Measurements from ENCODE around the gene CISD3.

CISD3 gene, protein sequence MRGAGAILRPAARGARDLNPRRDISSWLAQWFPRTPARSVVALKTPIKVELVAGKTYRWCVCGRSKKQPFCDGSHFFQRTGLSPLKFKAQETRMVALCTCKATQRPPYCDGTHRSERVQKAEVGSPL

DNA sequence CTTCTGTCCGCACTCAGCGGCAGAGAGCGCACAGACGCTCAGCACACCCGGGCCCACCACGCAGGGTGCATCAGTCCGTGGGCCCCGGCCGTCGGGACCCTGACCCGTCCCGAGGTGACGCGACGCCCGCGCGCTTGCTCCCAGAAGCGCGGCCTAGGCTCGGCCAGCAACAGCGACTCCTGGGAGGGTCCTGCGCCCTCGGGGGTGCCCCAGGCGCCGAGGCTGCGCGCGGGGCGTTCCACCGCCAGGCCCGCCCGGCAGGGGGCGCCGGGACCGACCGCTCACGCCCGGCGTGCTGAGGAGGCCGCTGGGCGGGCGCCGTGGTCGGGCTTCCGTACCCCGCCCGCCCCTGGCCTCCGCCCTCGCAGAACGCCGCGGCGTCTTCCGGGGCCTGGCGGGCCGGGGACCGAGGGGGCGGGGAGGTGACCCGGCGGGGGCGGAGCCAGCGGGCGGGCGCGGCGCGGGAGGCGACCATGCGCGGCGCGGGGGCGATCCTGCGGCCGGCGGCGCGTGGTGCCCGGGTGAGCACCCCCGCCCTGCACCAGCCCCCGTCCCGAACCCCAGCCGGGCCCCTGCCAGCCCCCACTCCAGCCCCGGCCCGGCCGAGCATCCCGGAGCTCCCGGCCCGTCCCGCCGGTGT lies at the start of gene CISD3:
TSS of gene CISD3 (plus strand) at position 456 of the 640 bp plus-strand sequence. CDS start at position 474, 18 bp downstream.
- DNase-seq: peak; percentile 82

DNA sequence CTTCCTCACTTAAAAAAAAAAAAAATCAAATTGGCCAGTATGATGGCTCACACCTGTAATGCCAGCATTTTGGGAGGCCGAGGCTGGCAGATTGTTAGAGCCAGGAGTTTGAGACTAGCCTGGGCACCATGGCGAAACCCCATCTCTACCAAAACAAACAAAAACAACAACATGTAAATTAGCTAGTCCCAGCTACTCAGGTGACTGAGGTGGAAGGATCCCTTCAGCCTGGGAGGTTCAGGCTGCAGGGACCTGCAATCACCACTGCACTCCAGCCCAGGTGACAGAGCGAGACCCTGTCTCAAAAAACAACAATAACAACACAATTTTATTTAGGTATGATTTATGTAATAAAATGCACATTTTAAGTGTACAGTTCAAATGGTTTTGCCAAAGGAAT lies 49.0 kb upstream of the CISD3 start:
- DNase-seq: no peak

DNA sequence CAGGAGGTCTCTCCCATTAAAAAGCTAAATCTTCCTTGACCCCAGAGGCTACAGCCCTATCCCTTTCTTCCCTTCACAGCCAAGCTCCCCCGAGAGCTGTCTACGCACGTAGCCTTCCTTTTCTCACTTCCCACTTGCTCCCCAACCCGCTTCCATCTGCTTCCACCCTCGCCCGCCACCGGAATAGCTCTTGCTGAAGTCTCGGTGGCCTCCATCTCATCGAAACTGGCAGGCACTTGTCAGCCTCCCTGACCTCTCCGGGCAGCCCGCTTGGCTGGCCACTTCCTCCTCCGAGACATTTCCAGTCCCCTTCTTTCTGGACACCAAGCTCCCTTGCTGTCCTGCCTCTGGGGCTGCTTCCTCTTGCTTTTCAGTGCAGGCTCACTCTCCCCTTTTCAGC lies 44.6 kb upstream of the CISD3 start:
- no peak for DNase-seq

DNA sequence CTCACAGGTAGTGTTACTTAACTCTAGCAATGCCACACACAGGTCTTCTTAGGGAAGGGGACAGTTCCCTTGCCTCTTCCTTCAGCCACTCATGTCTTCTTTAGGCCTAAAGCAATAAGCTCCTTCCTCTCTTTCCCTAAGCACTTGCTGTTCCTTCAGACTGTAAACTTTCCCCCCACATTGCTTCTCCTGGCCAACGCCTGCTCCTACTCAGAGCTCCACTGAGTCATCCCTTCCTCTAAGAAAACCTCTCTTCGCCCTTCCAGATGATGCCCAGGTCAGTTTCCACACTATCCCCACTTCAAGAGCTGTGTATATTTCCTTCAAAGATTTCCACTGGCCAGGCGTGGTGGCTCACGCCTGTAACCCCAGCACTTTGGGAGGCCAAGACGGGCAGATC lies 42.9 kb upstream of the CISD3 start:
- no peak for DNase-seq

DNA sequence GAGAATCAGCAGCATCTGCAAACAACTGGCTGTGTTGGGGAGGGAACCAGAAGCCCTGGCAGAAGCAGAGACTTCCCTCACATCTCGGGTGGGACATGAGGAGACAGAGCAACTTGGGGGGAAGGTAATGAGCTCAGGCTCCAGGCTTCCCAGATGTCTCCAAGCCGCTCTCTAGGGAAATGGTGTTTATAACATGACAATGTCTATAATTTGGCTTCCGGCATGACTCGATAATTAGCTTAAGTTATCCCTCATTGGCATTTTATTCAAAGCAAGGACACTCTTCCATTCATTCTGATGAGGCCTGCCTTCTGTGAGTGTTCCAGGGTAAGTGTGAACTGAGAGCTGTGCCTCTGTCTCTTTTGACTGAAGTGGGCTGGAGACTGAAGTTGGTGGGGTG lies 39.8 kb upstream of the CISD3 start:
- no peak for DNase-seq

DNA sequence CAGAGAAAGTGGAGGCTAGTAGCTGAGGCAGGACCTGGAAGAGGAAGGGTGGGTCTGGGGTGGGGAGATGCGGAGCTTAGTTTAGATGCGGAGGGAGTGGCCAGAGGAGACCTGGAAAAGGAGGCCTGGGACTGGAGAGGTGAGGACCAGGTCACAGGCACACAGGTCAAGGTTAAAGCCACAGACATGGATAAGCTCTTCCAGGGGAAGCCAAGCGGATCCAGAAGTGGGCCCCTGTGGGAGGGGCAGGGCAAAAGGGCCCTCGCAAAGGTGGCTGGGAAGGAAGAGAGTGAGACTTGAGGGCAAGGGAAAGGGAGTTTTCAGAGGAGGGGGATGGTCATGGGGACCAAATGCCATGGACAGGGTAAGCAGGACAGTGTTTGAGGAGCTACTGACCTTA lies 39.0 kb upstream of the CISD3 start:
- no peak for DNase-seq

DNA sequence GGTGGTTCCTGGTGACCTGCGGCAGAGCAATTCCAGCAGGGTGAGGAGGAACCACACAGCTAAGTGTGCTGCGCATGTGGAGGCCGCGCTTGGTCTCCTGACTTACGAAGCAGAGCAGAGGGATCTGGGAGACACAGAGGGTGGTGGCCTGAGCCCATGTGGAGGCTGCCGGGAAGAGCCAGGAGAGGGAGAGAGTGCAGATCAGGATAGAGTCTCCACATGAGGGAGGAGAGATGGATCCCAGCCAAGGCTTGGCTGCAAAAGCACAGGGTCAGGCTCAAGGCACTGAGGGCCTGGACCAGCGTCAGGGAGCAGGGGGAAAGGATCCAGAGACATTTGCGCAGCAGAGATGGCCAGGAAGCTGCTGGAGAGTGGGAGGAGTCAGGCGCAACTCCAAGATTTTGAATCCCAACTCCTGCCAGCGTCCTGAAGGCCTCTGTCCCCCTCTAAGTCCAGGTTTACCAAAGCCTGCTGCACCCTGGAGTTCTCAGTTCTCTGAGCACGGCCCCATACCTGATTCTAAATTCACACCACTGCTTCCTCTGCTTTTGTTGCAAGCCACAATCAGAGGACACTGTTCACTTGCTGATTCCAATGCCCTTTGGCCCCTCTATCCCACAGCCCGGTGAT lies 36.3 kb upstream of the CISD3 start:
- DNase-seq: peak; percentile 46

DNA sequence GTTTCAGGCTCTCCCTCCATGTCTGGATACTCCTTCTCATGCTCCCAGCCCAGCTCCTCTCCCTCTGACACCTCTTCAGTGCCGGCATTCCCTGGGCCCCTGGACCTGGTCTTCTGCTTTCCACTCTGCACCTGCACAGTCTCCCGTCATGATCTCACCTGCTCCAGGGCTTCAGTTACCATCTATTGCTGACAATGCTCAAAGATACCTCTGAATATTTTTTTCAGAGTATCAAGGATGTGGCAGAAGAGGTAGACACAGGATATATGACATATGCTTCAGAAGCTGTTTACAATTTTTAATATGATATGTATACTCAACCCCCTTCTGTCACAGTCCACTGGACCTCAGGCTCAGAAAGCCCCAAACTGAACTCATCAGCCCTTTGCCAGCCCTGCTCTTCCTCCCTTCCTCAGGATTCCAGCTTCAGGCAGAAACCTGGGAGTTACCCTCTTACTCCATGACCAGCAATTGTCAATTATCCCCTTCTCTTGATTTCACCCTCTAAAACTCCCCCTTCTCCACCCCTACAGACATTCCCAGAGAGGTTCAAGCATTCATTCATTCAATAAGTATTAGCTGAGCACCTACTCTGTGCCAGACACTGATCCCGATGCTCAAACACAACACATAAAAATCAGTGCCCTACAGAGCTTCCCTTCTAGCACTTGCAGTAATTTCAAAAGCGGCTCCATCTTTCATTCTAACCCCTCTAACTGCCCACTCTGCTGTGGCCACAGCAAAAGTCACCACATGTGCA lies 32.9 kb upstream of the CISD3 start:
- no peak for DNase-seq

DNA sequence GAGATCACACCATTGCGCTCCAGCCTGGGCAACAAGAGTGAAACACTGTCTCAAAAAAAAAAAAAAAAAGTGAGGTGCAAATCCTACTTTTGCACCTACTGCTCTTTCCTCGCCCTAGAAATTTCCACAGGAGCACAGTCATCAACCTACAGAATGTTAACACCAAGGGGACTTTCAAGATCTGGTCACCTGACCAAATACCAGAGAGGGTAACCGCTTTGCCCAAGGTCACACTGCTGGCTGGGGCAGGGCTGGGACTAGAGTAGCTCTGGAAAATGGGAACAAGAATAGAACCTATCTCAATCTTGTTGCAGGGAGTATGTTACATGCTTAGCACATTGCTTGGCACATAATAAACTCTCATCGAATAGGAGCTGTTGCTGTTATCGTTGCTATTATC lies 31.4 kb upstream of the CISD3 start:
- DNase-seq: no peak

DNA sequence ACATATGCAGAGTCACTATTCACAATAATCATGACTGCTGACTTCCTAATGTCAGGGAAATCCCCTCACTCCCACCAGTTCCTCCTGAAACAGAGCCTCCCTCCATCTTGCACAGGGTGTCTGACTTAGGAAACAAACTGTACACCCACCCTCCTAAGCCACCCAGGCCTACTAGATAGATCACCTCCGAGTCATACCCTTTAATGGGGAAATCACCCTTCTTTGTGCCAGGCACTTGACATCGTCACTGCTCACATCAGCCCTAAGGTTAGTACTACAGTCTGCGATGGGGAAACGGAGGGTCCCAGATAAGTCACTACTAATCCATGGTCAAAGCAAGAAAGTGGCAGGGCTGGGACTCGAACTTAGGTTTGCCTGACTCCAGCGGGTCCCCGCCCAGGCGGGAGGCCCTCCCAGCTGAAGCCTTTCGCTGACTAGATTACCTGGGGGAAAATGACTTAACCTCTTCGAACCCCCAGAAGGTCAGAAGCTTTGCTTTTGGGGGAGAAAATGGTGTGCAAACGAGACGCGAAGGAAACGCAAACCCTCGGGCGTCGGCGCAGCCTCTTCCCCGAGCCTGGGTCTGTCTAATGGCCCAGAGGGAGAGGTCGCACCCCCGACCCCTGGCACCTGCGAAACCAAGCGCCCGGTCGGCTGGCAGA lies 28.5 kb upstream of the CISD3 start:
- peak; percentile 4 for DNase-seq

DNA sequence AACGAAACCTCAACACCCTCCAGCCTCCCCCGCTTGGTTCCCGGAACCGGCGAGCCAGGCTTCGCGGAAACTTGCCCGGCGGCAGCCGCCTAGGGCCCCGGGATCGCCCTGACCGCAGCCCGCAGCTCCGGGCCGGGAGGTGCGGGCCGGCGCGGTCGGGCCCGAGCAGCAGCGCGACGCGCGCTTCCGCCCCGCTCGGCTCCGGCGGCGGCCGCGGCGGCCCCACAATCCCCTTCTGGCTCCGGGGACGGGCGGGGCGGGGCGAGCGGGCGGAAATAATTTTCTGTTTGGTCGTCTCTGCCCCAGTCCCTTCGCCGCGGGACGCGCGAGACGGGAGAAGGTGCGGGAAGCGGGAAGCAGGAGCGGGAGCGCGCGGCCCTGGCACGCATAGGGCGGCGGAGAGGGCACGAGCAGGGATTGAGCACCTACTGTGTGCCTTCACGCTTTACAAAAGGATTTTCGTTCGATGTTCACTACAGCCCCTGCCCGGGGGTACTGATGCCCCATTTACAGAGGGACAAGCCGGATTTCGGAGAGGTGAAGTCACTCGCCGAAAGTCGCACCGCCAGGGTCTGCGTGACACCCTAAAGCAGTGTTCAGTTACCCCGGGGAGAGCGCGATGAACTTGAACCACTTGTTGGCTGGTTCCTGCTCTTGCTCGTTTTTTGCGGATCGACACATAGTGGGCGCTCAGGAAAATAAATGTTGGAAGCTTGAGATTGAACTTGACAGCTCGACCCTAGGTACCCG lies 27.8 kb upstream of the CISD3 start:
- peak; percentile 84 for DNase-seq

DNA sequence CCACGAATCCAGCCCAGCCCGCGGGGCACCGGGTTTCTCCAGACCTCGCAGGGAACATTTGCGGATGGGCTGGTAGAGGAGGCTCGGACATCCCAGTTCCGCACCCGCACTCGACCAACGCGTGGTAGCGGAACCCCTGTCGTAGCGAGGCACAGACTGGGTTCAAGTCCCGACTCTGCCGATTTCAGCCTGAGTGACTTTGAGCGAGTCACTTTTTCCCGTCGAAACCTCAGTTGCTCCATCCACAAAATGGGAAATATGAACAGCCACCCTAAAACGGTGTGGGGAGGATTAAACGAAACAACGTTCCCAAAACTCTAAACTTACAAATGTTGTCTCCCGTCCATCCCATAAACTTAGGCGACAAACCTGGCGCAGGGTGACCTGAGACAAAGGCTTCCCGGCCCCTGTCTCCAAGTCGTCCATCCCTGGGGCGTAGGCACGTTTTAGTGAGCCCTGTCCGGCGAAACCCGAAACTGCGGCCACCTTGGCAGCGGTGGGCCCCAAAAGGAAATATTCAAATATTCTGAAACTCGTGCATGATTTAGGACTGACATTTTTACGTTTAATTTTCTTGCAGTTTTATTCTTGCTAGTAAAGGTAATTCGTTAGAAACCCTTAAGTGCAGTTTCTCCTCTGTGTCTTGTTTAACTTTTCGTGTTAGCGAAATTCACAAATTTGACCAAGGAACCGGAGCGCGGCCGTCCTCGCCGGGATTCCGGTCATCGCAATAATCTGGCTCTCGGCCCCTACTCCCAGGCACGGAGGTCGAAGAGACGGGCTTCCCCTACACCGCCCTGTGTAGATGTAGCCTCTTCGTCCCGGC lies 27.0 kb upstream of the CISD3 start:
- peak; percentile 44 for DNase-seq

DNA sequence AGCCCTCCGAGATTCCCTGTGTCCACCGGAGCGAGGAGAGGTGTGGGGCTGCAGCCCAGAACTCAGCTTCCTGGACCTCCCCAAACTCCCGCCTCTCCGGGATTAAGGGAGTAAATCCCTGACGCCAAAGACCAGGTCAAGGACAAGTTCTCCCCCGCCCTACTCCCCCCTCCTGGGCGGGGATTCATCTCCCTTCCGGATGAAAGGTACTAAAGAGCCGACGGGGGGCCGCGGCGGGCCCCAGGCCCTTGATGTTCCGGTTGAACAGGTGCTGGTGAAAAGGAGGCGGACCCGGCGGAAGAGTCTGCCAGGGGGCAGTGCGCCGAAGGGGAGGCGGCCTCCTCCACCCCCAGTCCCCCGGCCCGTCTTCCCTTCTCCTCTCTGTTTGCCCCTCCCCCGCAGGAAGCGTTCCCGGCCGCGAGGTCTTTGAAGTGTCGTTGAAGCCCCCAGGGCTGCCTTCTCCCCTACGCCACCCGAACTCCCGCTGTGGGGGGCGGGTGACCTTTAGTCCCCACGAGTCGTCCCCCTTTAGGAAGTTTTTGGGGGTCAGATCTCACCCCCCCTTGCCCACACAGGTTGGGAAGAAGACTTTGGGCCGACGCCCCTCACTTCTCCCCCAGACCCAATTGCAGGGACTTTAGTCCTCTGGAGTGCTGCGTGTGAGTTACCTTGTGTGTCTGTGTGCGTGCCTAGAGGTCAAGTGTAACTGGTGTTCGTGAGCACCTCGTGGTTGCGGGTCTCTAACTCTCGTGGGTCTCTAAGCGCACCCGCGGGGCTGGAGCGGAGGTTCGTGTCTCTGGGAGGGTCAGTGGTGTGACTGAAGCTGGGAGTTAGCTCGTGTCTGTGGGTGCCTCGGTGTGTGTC lies 26.2 kb upstream of the CISD3 start:
- peak; percentile 15 for DNase-seq

DNA sequence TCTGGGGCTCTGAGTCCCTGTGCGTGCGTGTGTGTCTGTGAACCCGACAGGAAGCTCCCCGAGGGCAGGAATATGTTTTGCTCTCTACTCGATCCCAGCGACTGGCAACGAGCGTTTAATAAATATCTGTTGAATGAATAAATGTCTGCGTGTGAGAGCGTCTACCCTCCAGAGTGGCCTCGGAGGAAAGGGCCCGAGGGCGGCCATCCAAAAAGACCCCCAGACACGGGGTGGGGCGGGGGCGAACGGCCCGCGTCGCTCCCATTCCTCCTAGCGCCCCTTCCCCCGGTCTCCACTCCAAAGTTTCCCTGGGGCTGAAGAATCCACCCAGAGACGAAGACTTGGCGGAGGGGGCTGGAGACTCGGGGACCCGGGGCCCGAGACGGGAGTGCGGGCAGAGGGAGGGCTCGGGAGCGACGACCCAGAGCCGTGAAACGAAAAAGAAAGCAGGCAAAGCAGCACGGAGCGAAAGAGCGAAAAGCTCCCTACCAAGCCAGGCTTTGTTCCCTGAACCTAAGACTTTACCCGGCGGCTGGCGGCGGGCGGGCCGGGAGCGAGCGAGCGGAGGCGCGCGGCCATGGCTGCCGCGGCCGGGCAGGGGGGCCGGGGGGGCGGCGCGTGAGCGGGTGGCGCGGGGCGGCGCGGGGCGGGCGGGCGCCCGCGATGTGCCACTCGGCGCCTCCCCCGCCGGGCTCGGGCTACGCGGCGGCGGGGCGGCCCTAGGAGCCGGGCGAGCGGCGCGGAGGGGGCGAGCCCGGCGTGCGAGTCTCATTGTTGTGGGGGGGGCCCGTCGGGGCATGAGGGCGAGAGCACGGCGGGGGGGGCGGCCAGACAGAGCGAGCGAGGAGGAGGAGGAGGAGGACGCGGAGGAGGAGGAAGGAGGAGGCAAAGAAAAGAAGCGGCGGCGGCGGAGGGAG lies 25.3 kb upstream of the CISD3 start, which contains the start of gene MLLT6:
TSS of gene MLLT6 (plus strand) at position 668 of the 917 bp plus-strand sequence. CDS start 360 bp downstream, outside the sequence.
- DNase-seq: peak; percentile 85

DNA sequence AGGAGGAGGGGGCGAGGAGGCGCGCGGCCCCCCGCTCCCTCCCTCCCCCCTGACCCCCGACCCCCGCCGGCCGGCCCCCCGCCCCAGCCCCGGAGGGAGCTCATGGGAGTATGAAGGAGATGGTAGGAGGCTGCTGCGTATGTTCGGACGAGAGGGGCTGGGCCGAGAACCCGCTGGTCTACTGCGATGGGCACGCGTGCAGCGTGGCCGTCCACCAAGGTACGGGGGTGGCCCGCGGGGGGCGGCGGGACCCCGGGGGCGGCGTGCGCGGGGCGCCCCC lies 24.7 kb upstream of the CISD3 start:
- DNase-seq: no peak

DNA sequence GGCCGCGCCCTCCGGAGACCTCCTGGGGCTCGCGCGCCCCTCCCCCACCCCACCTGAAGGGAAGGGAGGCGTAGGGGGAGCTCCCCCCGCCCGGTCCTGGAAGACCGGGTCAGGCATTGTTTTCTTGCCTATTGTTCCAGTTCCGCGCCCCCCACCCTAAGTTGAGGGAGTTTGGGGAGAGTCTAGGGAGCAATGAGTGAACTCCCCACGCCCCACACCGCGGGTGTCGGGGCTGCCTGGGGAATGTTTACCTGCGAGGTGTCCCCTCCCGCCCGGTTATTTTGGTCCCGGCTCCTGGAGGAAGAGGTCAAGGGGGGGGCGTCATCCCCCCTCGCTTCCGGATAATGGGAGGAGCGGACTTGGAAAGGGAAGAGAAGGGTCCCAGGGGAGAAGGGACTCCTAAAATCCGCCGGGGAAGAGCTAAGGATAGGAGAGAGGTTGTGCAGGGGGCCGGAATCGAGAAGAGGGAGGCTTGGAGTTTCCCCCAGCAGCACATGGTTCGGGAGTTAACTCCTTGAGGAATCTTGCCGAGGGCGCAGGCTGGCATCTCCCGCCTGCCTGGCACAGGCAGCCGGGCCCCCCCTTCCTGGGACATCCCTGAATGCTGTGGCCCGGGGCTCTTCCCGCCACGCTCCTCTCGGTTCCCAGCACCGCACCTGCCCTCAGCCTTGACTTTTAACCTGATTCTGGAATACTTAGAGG lies 24.2 kb upstream of the CISD3 start:
- peak; percentile 33 for DNase-seq

DNA sequence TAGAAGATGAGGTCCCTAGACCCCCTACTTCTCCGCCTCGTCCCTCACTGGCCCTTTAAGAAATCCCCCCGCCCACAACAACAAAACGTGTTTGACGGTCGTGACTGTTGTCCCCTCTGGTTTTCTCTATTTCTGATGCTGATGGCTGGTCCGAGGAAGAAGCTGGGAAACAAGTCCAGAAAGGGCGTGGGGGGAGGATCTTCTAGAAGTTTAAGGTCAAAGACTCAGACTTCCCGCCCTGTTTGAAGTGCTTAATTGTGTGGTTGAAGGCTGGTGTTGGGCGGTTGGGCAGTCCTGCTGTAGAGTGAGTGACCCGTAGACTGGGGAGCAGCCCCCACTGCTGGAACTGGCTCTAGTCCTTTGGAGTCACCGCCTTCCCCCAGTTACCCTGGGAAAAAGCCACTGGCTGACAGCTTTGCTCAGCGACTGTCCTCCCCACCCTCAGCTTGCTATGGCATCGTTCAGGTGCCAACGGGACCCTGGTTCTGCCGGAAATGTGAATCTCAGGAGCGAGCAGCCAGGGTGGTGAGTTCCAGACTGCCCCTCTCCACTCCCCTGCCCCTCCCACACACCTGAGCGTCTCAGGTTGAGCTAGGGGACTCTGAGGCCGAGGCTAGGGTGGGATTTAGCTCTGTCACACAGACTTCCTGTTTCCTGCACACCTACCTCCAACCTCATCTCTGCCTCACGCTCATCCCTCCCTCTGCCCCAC lies 23.5 kb upstream of the CISD3 start:
- peak; percentile 28 for DNase-seq

DNA sequence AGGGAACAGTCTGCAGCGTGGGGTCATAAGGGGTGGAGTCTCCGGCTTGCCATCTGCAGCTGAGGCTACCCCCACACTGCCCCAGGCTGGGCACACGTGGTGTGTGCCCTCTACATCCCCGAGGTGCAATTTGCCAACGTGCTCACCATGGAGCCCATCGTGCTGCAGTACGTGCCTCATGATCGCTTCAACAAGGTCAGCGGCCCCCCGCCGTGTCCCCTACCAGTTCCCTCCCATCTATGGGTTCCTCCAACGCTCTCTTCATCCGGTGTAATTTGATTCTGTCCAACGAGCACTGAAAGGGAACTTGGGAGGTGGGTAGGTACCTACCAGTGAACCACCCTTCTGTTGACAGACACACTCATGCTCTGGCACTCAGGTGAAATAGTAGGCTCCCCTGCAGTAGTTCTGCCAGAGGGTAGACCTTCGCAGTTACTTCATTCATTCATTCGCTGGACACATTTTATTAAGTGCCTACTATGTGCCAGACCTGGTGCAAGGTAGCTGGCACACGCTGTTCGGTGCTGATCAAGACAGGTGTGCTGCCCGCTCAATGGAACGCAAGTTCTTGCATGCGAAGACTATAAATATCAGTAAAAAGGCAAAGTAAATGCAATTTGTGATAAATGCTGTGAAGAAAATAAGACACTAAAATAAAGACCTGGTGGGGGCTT lies 22.3 kb upstream of the CISD3 start:
- DNase-seq: no peak

Measured in midbrain (tissue), 1 donor.